T-cell (primary cell): ENCODE results near the gene IGSF6. TPM values are rescaled to one million over a fixed set of nuclear protein-coding genes. Genes with fewer than 3 reads are reported as not detected.
"Not testable (repeated sequence)": the region's sequence is repeated elsewhere in the genome, so short reads cannot be mapped to it uniquely, and the experiment has no call there.

ENCODE experiments used
- ATAC-seq, 4 experiments: fragments of 200-7000 bp in 3 of 4; fragments of 150-1000 bp in 1 of 4; cut with Tn5 transposase; replicated peaks in 1 of 4; 1 replicate in 3 of 4; 2 replicates in 1 of 4; pipeline ENCODE4 v1.10.0; 2021; ENCODE audit warnings: moderate library complexity in 3 of 4, mild to moderate bottlenecking in 2 of 4, moderate number of reproducible peaks in 1 of 4
- CTCF ChIA-PET, 2 donors: fragments of 300-600 bp; sonication (Branson Sonifier 250); formaldehyde crosslinking; loops; one replicate each; lab custom pipeline; 2022; ENCODE audit warnings: antibody characterized with exemption in 2 of 2; lab: Charles Lee
- POLR2A ChIA-PET, 2 donors: fragments of 300-600 bp; sonication (Branson Sonifier 250); formaldehyde crosslinking; loops; one replicate each; lab custom pipeline; 2022; ENCODE audit warnings: antibody characterized with exemption in 2 of 2; lab: Charles Lee
- DNase-seq, 35 experiments: peaks; one replicate each; pipeline versions ENCODE4 v3.0.0 to v3.0.0-alpha.2; 2013 to 2023
- H3K27ac ChIP-seq: one replicate; pipeline ENCODE4 v1.5.1; 2013; ENCODE audit warnings: low read length
- H3K27me3 ChIP-seq, 2 experiments: replicated peaks in 1 of 2; 1 replicate in 1 of 2; 2 replicates in 1 of 2; pipeline versions ENCODE4 v1.6.1 to v1.7.0; 2013; ENCODE audit warnings: low read length in 1 of 2, mixed read lengths in 1 of 2; ENCODE audit not compliant: control insufficient read depth in 2 of 2, insufficient read depth in 2 of 2; ENCODE audit errors: extremely low read depth in 1 of 2
- H3K36me3 ChIP-seq, 2 donors: 1 replicate in 1 of 2; 2 replicates in 1 of 2; pipeline versions ENCODE4 v1.6.1 to v1.7.0; 2013; ENCODE audit warnings: low read length in 1 of 2; ENCODE audit not compliant: control insufficient read depth in 2 of 2, insufficient read depth in 1 of 2; ENCODE audit errors: extremely low read depth in 1 of 2
- H3K4me1 ChIP-seq, 2 experiments: 1 replicate in 1 of 2; 2 replicates in 1 of 2; pipeline versions ENCODE4 v1.6.1 to v1.7.0; 2013; ENCODE audit warnings: low read length in 2 of 2, mixed read lengths in 1 of 2; ENCODE audit not compliant: insufficient read depth in 2 of 2, control insufficient read depth in 1 of 2; ENCODE audit errors: extremely low read depth in 1 of 2
- H3K4me3 ChIP-seq, 2 donors: 1 replicate in 1 of 2; 2 replicates in 1 of 2; pipeline versions ENCODE4 v1.5.1 to v1.7.0; 2013; ENCODE audit warnings: mild to moderate bottlenecking in 2 of 2, low read length in 1 of 2, moderate library complexity in 1 of 2; ENCODE audit not compliant: control insufficient read depth in 1 of 2; ENCODE audit errors: extremely low read depth in 1 of 2
- H3K9me3 ChIP-seq: 2 replicates; pipeline ENCODE4 v1.7.0; 2013
- H3K27ac Mint-ChIP-seq, 2 donors: one replicate each; pipeline ENCODE4 v1.8.0; 2020 to 2021; ENCODE audit warnings: mild to moderate bottlenecking in 2 of 2, mixed read lengths in 2 of 2
- H3K27me3 Mint-ChIP-seq, 2 donors: one replicate each; pipeline ENCODE4 v1.8.0; 2021 to 2022; ENCODE audit warnings: mixed read lengths in 2 of 2
- H3K36me3 Mint-ChIP-seq: one replicate; pipeline ENCODE4 v1.8.0; 2021; ENCODE audit warnings: mixed read lengths
- H3K4me1 Mint-ChIP-seq, 3 donors: one replicate each; pipeline ENCODE4 v1.8.0; 2020 to 2022; ENCODE audit warnings: mixed read lengths in 3 of 3, mild to moderate bottlenecking in 1 of 3
- H3K4me3 Mint-ChIP-seq, 3 donors: one replicate each; pipeline ENCODE4 v1.8.0; 2020 to 2022; ENCODE audit warnings: mild to moderate bottlenecking in 3 of 3, mixed read lengths in 3 of 3, moderate library complexity in 3 of 3
- H3K9me3 Mint-ChIP-seq, 3 donors: one replicate each; pipeline ENCODE4 v1.8.0; 2020 to 2022; ENCODE audit warnings: mixed read lengths in 3 of 3
- WGBS: methylation state at CpG from one replicate; pipeline ENCODE4 v1.1.5; 2013; ENCODE audit warnings: missing lambda C conversion rate; ENCODE audit not compliant: insufficient coverage; 5-methylcytosine and 5-hydroxymethylcytosine counted together
- total RNA-seq, 35 experiments: library from RNA in 6 of 35; stranded (reverse) in 6 of 35; fragments of 120-200 nt in 1 of 35; gene quantifications; one replicate each; pipeline versions ENCODE4 v1.2.1 to v1.2.4 and lab custom pipeline; 2013 to 2026

The IGSF6 gene
- total RNA-seq, 5 donors from 2014 or later (not counting 1 experiment from before 2014, with no cell fraction given) = 0.15 to 0.60 (median 0.28) TPM

DNA sequence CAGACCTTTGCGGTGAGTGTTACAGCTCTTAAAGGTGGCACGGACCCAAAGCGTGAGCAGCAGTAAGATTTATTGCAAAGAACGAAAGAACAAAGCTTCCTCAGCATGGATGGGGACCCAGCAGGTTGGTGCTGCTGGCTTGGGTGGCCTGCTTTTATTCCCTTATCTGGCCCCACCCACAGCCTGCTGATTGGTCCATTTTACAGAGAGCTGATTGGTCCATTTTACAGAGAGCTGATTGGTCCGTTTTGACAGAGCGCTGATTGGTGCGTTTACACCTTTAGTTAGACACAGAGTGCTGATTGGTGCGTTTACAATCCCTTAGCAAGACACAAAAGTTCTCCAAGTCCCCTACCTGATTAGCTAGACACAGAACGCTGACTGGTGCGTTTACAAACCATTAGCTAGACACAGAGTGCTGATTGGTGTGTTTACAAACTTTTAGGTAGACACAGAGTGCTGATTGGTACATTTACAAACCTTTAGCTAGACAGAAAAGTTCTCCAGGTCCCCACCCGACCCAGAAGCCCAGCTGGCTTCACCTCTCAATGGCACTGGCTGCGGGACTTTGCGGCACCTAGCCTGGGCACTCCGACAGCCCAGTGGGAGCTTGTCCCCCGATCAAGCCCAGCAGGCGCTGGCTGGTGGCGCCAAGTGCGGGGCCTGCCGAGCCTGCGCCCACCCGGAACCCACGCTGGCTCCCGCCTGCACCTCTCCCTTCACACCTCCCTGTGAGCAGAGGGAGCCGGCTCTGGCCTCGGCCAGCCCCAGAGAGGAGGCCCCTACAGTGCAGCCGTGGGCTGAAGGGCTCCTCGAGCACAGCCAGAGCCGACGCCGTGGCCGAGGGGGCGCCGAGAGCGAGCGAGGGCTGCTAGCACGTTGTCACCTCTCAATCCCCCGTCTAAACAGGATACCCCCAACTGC lies 22.5 kb downstream of the IGSF6 start:
- over 99% methylated on average over 18 of the region's 37 CpGs for WGBS
- CTCF ChIA-PET = interaction anchor here (0.6 to 1.5 kb wide), 3 partner anchors 9 to 11 kb away, joined by 3 to 9 read pairs (median 5); no protein-coding TSS in a partner anchor
- not testable (repeated sequence) for H3K27me3 Mint-ChIP-seq

DNA sequence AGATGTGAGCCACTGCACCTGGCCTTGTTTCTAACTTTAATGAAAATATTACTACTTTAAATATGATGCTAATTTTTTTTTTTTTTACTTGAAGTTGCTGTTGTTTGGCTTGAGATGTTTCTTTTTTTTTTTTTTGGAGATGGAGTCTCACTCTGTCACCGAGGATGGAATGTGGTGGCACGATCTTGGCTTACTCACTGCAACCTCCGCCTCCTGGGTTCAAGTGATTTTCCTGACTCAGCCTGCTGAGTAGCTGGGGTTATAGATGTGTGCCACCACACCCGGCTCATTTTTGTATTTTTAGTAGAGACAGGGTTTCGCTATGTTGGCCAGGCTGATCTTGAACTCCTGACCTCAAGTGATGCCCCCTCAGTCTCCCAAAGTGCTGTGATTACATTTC lies 23.6 kb downstream of the IGSF6 start:
- Histone ChIP-seq H3K4me3 (no peak overlapping the region), H3K4me1 (peaks cover 11 to 18% of the 10 kb centered on the region in 2 experiments), H3K27ac (no peak overlapping the region), H3K27me3 (no peaks in the 10 kb centered on the region), H3K9me3 (no peaks in the 10 kb centered on the region), H3K36me3 (peaks cover 5 to 28% of the 10 kb centered on the region in 2 donors)
- ATAC-seq = no peak
- CTCF ChIA-PET = interaction anchor here in 1 of 2 donors (1.5 kb wide), 1 partner anchor 12 kb away, joined by 9 read pairs; no protein-coding TSS in a partner anchor
- POLR2A ChIA-PET = no interaction called here
- peak overlapping the region in 1 of 2 donors; percentile 23 for H3K27ac Mint-ChIP-seq
- H3K27me3 Mint-ChIP-seq = no peaks in the 10 kb centered on the region
- H3K4me1 Mint-ChIP-seq = peaks cover 20 to 32% (median 32%) of the 10 kb centered on the region in 3 donors
- H3K4me3 Mint-ChIP-seq = no peak overlapping the region
- H3K9me3 Mint-ChIP-seq = no peaks in the 10 kb centered on the region
- H3K36me3 Mint-ChIP-seq = peaks cover 50% of the 10 kb centered on the region
- no peak for DNase-seq
- 100% methylated on average over 2 of the region's 5 CpGs for WGBS

More for the DNA sequence above, 22.5 kb downstream of the IGSF6 start:
- H3K36me3 Mint-ChIP-seq = peaks cover 46% of the 10 kb centered on the region
- peaks cover 5 to 29% of the 10 kb centered on the region in 2 donors for H3K36me3 ChIP-seq
- ATAC-seq, H3K4me3 ChIP-seq, H3K4me3 Mint-ChIP-seq, H3K9me3 Mint-ChIP-seq, H3K27me3 ChIP-seq, POLR2A ChIA-PET, H3K9me3 ChIP-seq, H3K27ac ChIP-seq, DNase-seq: not testable (repeated sequence)
- peaks cover 11 to 18% of the 10 kb centered on the region in 2 experiments for H3K4me1 ChIP-seq
- peaks cover 13 to 27% (median 24%) of the 10 kb centered on the region in 3 donors for H3K4me1 Mint-ChIP-seq
- H3K27ac Mint-ChIP-seq = peak overlapping the region in 1 of 2 donors; percentile 39

DNA sequence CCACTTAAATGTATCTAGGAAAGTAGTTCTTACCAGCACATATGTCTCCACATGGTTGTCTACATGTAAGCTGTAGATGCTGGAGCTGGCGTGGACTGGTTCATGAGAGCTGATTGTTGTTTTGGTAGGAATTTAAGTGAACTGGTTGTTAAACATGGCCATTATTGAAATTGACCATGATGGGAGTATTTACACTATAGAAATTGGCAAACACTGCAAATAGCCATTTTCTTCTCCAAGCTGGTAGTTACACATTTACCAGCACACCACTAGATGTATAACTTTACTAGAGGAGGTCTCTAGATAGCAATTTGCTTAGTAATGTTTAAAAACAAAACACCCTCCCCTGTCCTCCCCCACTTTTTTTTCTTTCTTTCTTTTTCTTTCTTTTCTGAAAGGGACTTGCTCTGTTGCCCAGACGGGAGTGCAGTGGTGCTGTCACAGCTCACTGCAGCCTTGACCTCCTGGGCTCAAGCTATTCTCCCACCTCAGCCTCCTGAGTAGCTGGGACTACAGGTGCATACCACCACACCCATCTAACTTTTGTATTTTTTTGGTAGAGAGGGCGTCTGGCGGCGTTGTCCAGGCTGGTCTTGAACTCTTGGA lies 24.2 kb downstream of the IGSF6 start:
- Mint-ChIP-seq H3K4me1 (peaks cover 22 to 37% (median 36%) of the 10 kb centered on the region in 3 donors), H3K27ac (peak overlapping the region; percentile 34 to 65), H3K36me3 (peaks cover 54% of the 10 kb centered on the region), H3K4me3 (no peak overlapping the region), H3K9me3 (no peaks in the 10 kb centered on the region), H3K27me3 (no peaks in the 10 kb centered on the region)
- Histone ChIP-seq H3K9me3 (no peaks in the 10 kb centered on the region), H3K36me3 (peaks cover 5 to 24% of the 10 kb centered on the region in 2 donors), H3K27ac (no peak overlapping the region), H3K27me3 (no peaks in the 10 kb centered on the region), H3K4me1 (peaks cover 11 to 18% of the 10 kb centered on the region in 2 experiments), H3K4me3 (no peak overlapping the region)
- DNase-seq = no peak
- no peak for ATAC-seq
- ChIA-PET POLR2A (interaction anchor here in 1 of 2 donors (0.6 kb wide), 1 partner anchor 23 kb away, joined by 16 read pairs; no protein-coding TSS in a partner anchor), CTCF (interaction anchor here in 1 of 2 donors (1.5 kb wide), 1 partner anchor 13 kb away, joined by 9 read pairs; no protein-coding TSS in a partner anchor)
- 100% methylated on average over 1 of the region's 5 CpGs for WGBS

DNA sequence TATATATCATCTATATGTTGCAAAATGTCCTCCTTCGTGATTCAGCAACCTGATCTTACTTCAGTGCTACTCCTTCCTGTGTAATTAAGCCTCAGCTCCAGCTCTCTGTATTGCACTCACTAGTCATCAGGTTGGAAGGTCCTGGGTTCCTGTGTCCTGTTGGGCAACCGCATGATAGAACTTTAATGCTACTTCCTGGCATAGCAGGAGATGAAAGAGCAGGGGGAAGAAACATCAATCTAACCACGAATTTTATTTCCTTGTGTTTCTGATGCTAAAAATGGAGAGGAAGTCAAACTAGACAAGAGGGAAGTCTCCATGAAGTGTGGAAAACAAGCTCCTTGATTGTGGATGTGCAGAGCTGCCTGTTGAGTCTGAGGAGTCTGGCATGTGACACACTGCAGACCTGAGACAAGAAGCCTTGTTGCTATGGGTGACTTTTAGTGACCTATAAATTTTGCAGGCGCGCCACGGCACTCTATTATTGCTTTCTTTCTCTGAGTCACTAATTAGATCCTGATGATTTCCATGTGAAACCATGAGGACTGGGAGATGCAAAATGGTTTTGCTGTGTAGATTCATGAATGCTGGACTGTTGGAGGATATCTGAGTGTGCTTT lies 25.6 kb downstream of the IGSF6 start:
- H3K9me3 Mint-ChIP-seq = no peaks in the 10 kb centered on the region
- H3K36me3 ChIP-seq = peaks cover 5 to 24% of the 10 kb centered on the region in 2 donors
- H3K27me3 Mint-ChIP-seq = no peaks in the 10 kb centered on the region
- peak in 1 of 35 experiments; percentile 37 for DNase-seq
- H3K36me3 Mint-ChIP-seq = peaks cover 52% of the 10 kb centered on the region
- ChIA-PET POLR2A (no interaction called here), CTCF (no interaction called here)
- peak; percentile 61 to 89 (median 66) for ATAC-seq
- peaks cover 15 to 18% of the 10 kb centered on the region in 2 experiments for H3K4me1 ChIP-seq
- no peak overlapping the region for H3K4me3 ChIP-seq
- H3K27me3 ChIP-seq = no peaks in the 10 kb centered on the region
- peak overlapping the region; percentile 81 to 85 for H3K27ac Mint-ChIP-seq
- H3K4me3 Mint-ChIP-seq = peak overlapping the region; percentile 2 to 55 (median 28)
- H3K9me3 ChIP-seq = no peaks in the 10 kb centered on the region
- peaks cover 30 to 48% (median 46%) of the 10 kb centered on the region in 3 donors for H3K4me1 Mint-ChIP-seq
- peak overlapping the region; percentile 14 for H3K27ac ChIP-seq
- 48% methylated on average over 3 of the region's 6 CpGs for WGBS

DNA sequence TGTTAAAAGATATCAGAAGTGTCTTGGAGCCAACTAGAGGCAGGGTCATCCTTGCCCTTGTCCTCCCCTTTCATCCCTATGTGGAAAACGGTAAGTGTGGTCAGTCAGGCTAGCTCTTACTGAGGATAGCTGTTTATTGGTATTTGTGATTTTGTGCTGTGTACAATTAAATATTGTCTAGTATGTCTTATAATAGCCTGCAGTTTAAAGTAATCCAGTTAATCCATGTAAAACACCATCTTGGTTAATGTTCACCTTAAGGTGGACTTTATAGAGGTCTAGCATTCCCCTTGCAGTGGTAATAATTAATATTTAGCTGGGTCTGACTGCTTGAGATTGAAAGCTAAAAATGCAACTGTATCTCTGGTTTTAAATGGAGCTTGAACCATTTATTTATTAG lies 27.4 kb downstream of the IGSF6 start:
- no peaks in the 10 kb centered on the region for H3K9me3 ChIP-seq
- WGBS = no CpG with 5 or more reads among the region's 1 CpG
- no peak overlapping the region for H3K27ac ChIP-seq
- H3K27me3 Mint-ChIP-seq = no peaks in the 10 kb centered on the region
- H3K4me1 ChIP-seq = peaks cover 18 to 24% of the 10 kb centered on the region in 2 experiments
- H3K4me3 Mint-ChIP-seq = no peak overlapping the region
- H3K9me3 Mint-ChIP-seq = no peaks in the 10 kb centered on the region
- DNase-seq = no peak
- peaks cover 2 to 22% of the 10 kb centered on the region in 2 donors for H3K36me3 ChIP-seq
- H3K4me3 ChIP-seq = no peak overlapping the region
- POLR2A ChIA-PET = no interaction called here
- CTCF ChIA-PET = no interaction called here
- H3K36me3 Mint-ChIP-seq = peaks cover 51% of the 10 kb centered on the region
- H3K27me3 ChIP-seq = no peaks in the 10 kb centered on the region
- H3K4me1 Mint-ChIP-seq = peaks cover 46 to 66% (median 63%) of the 10 kb centered on the region in 3 donors
- no peak for ATAC-seq
- H3K27ac Mint-ChIP-seq = peak overlapping the region in 1 of 2 donors; percentile 52
